Epithelial cell of proximal tubule (primary cell): ENCODE measurements around the gene SEZ6. TPM values are rescaled to one million over a fixed set of nuclear protein-coding genes. Genes with fewer than 3 reads are reported as not detected.

Source experiments
- DNase-seq: peaks from one replicate; pipeline ENCODE4 v3.0.0-alpha.2; 2011; ENCODE audit warnings: low read depth
- H3K4me3 ChIP-seq: 2 replicates; pipeline ENCODE4 v1.5.1; 2011; ENCODE audit warnings: low read depth, mild to moderate bottlenecking, low read length
- CTCF ChIP-seq: conservative IDR thresholded peaks from 2 replicates; pipeline ENCODE4 v1.5.1; 2012; ENCODE audit warnings: low read depth, mild to moderate bottlenecking, low read length
- total RNA-seq: library from RNA; depleted of rRNA; stranded (reverse); fragments of >200 nt; gene quantifications from 2 replicates; pipeline ENCODE4 v1.2.3, GENCODE V29; 2015

SEZ6 gene
- total RNA-seq, 1 donor from 2014 or later: not detected

DNA sequence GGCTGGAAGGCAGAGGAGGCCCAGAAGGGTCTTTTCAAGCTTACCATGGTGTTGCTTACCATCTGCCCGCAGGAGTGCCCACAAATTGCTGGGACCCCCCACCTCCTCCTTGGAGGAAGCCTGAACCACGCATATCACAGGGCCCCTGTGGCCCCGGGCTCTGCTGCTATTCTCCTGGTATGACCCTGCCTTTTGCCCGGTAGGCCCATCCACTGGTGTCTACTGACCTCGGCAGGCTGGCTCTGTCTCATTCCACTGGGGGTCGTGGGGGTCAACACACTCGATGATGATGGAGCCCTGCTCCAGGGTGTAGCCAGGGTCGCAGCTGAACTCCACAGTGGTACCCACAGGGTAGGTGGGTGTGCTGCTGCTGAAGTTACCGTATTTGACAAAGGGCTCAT is 46.4 kb downstream of the SEZ6 start:
- no peak for TF ChIP-seq CTCF
- no peak overlapping the region for H3K4me3 ChIP-seq
- no peak for DNase-seq

DNA sequence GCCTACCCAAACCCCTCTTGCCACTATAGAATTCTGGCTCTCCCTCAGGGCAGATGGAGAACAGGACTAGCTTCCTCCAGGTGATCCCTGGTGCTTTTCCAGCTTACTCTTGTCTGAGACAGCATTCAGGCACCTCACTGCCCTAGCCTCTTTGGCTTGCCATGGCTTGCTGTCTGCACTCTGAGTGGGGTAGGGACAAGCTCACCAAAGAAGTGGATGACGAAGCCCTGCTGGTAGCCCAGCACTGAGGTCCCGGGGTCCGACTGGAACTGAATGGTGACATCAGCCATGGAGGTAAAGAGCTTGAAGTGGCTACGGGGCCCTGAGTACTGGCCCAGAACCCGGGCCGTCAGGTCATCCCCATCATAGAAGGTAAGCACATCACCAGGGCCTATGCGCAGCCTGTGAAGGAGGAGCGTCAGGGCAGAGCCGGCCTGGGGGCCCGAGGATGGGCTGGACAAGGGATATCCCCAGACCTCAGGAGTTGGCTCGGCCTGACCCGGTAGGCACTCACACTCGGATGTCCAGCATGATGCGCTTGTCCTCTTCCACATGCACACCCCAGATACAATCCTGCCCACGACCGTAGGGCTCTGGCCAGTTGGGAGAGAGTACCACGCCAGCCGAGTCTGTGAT is 46.9 kb downstream of the SEZ6 start:
- TF ChIP-seq CTCF: no peak
- no peak overlapping the region for H3K4me3 ChIP-seq
- no peak for DNase-seq

GRCh38 chr17:28957992-28958355 is 47.9 kb downstream of the SEZ6 start:
- no peak for DNase-seq
- no peak overlapping the region for H3K4me3 ChIP-seq
- no peak for TF ChIP-seq CTCF

DNA sequence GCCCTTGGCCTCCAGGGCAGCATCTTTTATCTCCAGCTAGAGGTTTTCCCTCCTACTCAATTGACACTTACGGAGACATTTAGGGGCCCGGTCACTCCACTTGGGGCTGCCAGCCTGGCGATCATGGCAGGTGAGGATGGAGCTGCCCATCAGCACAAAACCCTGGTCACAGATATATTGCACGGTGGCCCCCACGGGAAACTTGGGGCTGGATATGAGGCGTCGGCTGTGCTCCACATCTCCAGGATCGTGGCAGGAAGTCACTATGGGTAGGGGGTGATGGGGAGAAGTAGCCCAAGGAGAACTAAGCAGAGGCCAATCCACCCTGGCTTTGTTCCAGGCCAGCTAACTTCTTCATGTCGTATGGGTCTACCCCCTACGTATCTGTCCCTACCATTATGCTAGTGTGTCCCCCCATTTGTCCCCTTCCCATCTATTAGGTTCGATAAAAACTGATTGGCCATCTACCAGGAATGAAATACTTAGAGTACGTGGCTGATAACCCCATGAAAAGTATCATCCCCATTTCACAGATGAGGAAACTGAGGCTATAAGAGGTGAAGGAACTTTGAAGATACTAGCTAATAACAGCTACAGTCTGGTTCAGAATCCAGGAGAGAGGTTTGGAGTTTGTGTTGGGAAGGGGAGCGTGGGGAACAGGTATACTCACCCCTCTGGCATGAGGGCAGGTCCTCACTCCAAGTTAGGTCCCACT is 48.4 kb downstream of the SEZ6 start:
- no peak for TF ChIP-seq CTCF
- H3K4me3 ChIP-seq: no peak overlapping the region
- DNase-seq: no peak

- DNase-seq: no peak
- no peak for TF ChIP-seq CTCF
- no peak overlapping the region for H3K4me3 ChIP-seq
Observed at GRCh38 chr17:28956861-28957260, 49.0 kb downstream of the SEZ6 start.

DNA sequence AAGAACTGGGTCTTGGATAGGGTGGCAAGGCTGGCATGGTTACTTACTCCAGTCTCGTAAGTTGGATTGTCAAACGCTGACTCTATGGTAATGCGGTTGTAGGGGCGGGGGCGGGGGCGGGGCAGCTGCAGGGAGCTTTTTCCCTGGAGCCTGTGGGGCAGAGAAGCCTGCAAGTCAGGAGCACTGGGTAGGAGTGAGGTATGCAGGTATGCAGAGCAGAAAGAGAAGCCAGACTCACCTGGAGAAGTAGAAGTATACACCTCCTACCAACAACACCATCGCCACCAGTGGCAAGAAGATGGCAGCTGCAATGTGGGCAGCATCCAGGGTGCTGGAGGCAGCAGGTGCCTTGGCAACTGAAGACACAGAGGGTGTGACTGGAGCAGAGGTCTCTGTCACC is 49.7 kb downstream of the SEZ6 start:
- no peak overlapping the region for H3K4me3 ChIP-seq
- DNase-seq: no peak
- no peak for TF ChIP-seq CTCF

DNA sequence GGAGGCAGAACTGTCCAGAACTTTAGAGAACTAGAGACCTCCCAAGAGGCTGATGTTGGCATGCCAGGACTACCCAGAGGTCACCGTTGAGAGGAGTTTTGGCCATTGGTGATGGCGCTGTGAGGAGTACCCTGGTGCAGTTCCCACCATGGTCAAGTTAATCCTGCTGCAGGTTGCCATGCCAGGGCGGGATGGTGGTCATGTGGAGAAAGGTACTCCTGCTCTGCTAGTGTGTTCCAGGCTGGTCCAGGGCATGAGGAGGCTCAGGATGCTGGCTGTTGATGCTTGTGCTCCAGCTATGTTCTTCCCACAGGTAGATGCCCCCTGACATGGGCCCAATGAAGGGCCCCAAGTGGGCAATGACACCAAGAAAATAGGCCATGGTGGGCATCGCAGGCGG is 50.4 kb downstream of the SEZ6 start:
- DNase-seq: no peak
- no peak overlapping the region for H3K4me3 ChIP-seq
- TF ChIP-seq CTCF: no peak
